Uterus (tissue), 2 donors: Measurements from ENCODE around the gene N4BP3.

Experiments used
- POLR2A ChIP-seq, 2 donors: fragments of 450-650 bp; IDR thresholded peaks; one replicate each; pipeline ENCODE4 v1.6.1; 2016; ENCODE audit warnings: antibody characterized with exemption in 2 of 2, mild to moderate bottlenecking in 1 of 2, moderate library complexity in 1 of 2
- TF ChIP-seq, protein P1 (sequence below), 4 experiments: fragments of 200-600 bp in 2 of 4; fragments of 450-650 bp in 2 of 4; sonication (generic) in 2 of 4; IDR thresholded peaks; one replicate each; pipeline ENCODE4 v1.5.1; 2016 to 2019; ENCODE audit warnings: antibody characterized with exemption in 4 of 4, mild to moderate bottlenecking in 2 of 4, moderate library complexity in 1 of 4

DNA sequence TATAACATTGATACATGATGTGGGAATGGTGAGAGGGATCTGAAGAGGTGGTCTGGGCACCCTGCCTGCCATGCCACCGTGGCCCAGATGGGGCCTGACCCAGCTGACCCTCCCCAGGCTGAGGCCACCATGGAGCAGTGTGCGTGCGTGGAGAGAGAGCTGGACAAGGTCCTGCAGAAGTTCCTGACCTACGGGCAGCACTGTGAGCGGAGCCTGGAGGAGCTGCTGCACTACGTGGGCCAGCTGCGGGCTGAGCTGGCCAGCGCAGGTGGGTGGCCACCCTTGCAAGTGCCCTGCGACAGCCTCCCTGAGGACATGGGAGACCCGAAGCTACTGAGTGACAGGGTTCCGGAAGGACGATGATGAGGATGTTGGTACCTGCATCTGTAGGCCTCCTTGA is 24.7 kb downstream of the N4BP3 start:
- TF ChIP-seq, protein P1, sequence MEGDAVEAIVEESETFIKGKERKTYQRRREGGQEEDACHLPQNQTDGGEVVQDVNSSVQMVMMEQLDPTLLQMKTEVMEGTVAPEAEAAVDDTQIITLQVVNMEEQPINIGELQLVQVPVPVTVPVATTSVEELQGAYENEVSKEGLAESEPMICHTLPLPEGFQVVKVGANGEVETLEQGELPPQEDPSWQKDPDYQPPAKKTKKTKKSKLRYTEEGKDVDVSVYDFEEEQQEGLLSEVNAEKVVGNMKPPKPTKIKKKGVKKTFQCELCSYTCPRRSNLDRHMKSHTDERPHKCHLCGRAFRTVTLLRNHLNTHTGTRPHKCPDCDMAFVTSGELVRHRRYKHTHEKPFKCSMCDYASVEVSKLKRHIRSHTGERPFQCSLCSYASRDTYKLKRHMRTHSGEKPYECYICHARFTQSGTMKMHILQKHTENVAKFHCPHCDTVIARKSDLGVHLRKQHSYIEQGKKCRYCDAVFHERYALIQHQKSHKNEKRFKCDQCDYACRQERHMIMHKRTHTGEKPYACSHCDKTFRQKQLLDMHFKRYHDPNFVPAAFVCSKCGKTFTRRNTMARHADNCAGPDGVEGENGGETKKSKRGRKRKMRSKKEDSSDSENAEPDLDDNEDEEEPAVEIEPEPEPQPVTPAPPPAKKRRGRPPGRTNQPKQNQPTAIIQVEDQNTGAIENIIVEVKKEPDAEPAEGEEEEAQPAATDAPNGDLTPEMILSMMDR (IDR thresholded peaks at IDR 0.05) = no peak
- no peak for TF ChIP-seq POLR2A (IDR thresholded peaks at IDR 0.05)
